H1 (cell line): ENCODE data around the gene GP9. TPM values are rescaled to one million over a fixed set of nuclear protein-coding genes. Genes with fewer than 3 reads are reported as not detected.

Experiments used
- CTCF ChIA-PET: fragments of 300-600 bp; sonication (Branson Sonifier 250); formaldehyde crosslinking; loops from one replicate; lab custom pipeline; 2021; ENCODE audit not compliant: partially characterized antibody; lab: Charles Lee
- POLR2A ChIA-PET: fragments of 300-600 bp; sonication (Branson Sonifier 250); formaldehyde crosslinking; loops from one replicate; lab custom pipeline; 2021; ENCODE audit warnings: inconsistent platforms; ENCODE audit not compliant: partially characterized antibody; lab: Charles Lee
- DNase-seq, 2 experiments: peaks; one replicate each; pipeline versions ENCODE4 v3.0.0 to v3.0.0-alpha.2; 2010 to 2022; ENCODE audit warnings: low spot score in 2 of 2, low read depth in 1 of 2, mixed read lengths in 1 of 2
- FAIRE-seq: peaks from 2 replicates; lab custom pipeline; 2011; peaks lifted over from hg19 to GRCh38; lab: Jason Lieb, UNC
- H2AFZ ChIP-seq: 2 replicates; pipeline ENCODE4 v1.8.1; 2012; ENCODE audit warnings: low read length, inconsistent platforms
- H2AK5ac ChIP-seq: 2 replicates; pipeline ENCODE4 v1.6.1; 2013; ENCODE audit warnings: low read depth, low read length
- H2BK120ac ChIP-seq: replicated peaks from 2 replicates; pipeline ENCODE3; 2013; ENCODE audit warnings: low read depth, low read length, inconsistent platforms
- H2BK12ac ChIP-seq: 2 replicates; pipeline ENCODE4 v1.6.1; 2013; ENCODE audit warnings: low read depth, low read length
- H2BK15ac ChIP-seq: 2 replicates; pipeline ENCODE4 v1.6.1; 2013; ENCODE audit warnings: low read length
- H2BK20ac ChIP-seq: 2 replicates; pipeline ENCODE4 v1.6.1; 2013; ENCODE audit warnings: low read length
- H2BK5ac ChIP-seq: 2 replicates; pipeline ENCODE4 v1.6.1; 2013; ENCODE audit warnings: low read depth, low read length
- H3K14ac ChIP-seq: 2 replicates; pipeline ENCODE4 v1.6.1; 2013; ENCODE audit warnings: inconsistent platforms; ENCODE audit not compliant: insufficient read length
- H3K18ac ChIP-seq: 2 replicates; pipeline ENCODE4 v1.6.1; 2013; ENCODE audit warnings: low read length; ENCODE audit errors: extremely low read depth
- H3K23ac ChIP-seq: 2 replicates; pipeline ENCODE4 v1.6.1; 2013; ENCODE audit warnings: inconsistent platforms; ENCODE audit not compliant: insufficient read length
- H3K23me2 ChIP-seq: 2 replicates; pipeline ENCODE4 v1.6.1; 2013; ENCODE audit warnings: low read depth, low read length
- H3K27ac ChIP-seq: 2 replicates; pipeline ENCODE4 v1.6.1; 2011; ENCODE audit warnings: low read depth, low read length, inconsistent platforms
- H3K27me3 ChIP-seq, 4 experiments: replicated peaks in 1 of 4; 1 replicate in 1 of 4; 2 replicates in 3 of 4; pipeline versions ENCODE4 v1.6.1 to v1.8.1; 2011 to 2013; ENCODE audit warnings: low read length in 3 of 4, mild to moderate bottlenecking in 3 of 4, inconsistent platforms in 2 of 4, mixed read lengths in 2 of 4, moderate library complexity in 1 of 4; ENCODE audit not compliant: control insufficient read depth in 3 of 4, insufficient read depth in 3 of 4; ENCODE audit errors: extremely low read depth in 1 of 4
- H3K36me3 ChIP-seq, 4 experiments: 2 replicates each; pipeline versions ENCODE4 v1.6.1 to v1.8.1; 2011 to 2013; ENCODE audit warnings: mild to moderate bottlenecking in 4 of 4, low read length in 3 of 4, moderate library complexity in 2 of 4, control low read depth in 1 of 4, inconsistent platforms in 1 of 4; ENCODE audit not compliant: insufficient read depth in 4 of 4, control insufficient read depth in 2 of 4
- H3K4ac ChIP-seq: replicated peaks from 2 replicates; pipeline ENCODE3; 2013; ENCODE audit warnings: low read length, low read depth, mixed read lengths, inconsistent platforms; ENCODE audit not compliant: insufficient read length
- H3K4me1 ChIP-seq, 4 experiments: replicated peaks in 1 of 4; 1 replicate in 1 of 4; 2 replicates in 3 of 4; pipeline versions ENCODE4 v1.6.1 to v1.8.1; 2011 to 2013; ENCODE audit warnings: low read length in 3 of 4, inconsistent platforms in 2 of 4, mixed read lengths in 1 of 4; ENCODE audit not compliant: insufficient read depth in 4 of 4, control insufficient read depth in 3 of 4
- H3K4me2 ChIP-seq, 2 experiments: 2 replicates each; pipeline versions ENCODE4 v1.6.1 to v1.8.1; 2011 to 2013; ENCODE audit warnings: low read depth in 2 of 2, low read length in 2 of 2, control low read depth in 1 of 2, inconsistent platforms in 1 of 2, mild to moderate bottlenecking in 1 of 2; ENCODE audit not compliant: insufficient read depth in 1 of 2
- H3K4me3 ChIP-seq, 4 experiments: fragments of 200-600, 300-600 bp in 1 of 4; sonication (generic), shearing (Covaris generic), sonication (Bioruptor Twin) in 1 of 4; 2 replicates each; pipeline versions ENCODE4 v1.5.1 to v1.8.1; 2011 to 2016; ENCODE audit warnings: low read length in 4 of 4, low read depth in 3 of 4, control low read depth in 2 of 4, inconsistent platforms in 2 of 4, mild to moderate bottlenecking in 2 of 4, mixed read lengths in 1 of 4, moderate library complexity in 1 of 4; ENCODE audit not compliant: insufficient read depth in 2 of 4; ENCODE audit errors: extremely low read depth in 1 of 4
- H3K56ac ChIP-seq: replicated peaks from 2 replicates; pipeline ENCODE3; 2013; ENCODE audit warnings: low read depth, mild to moderate bottlenecking, mixed read lengths, low read length, inconsistent platforms; ENCODE audit not compliant: insufficient read length
- H3K79me1 ChIP-seq: 2 replicates; pipeline ENCODE4 v1.6.1; 2013; ENCODE audit warnings: low read depth, low read length, control low read depth
- H3K79me2 ChIP-seq, 2 experiments: 2 replicates each; pipeline versions ENCODE4 v1.6.1 to v1.8.1; 2012 to 2013; ENCODE audit warnings: low read length in 2 of 2, mild to moderate bottlenecking in 2 of 2, inconsistent platforms in 1 of 2; ENCODE audit not compliant: insufficient read depth in 2 of 2, control insufficient read depth in 1 of 2
- H3K9ac ChIP-seq, 4 experiments: replicated peaks in 1 of 4; 1 replicate in 1 of 4; 2 replicates in 3 of 4; pipeline versions ENCODE4 v1.6.1 to v1.8.1; 2011 to 2013; ENCODE audit warnings: low read depth in 3 of 4, low read length in 3 of 4, control low read depth in 2 of 4, mild to moderate bottlenecking in 2 of 4, moderate library complexity in 2 of 4, inconsistent platforms in 1 of 4; ENCODE audit errors: extremely low read depth in 1 of 4
- H3K9me3 ChIP-seq, 2 experiments: 2 replicates each; pipeline versions ENCODE4 v1.6.1 to v1.8.1; 2012 to 2013; ENCODE audit warnings: mild to moderate bottlenecking in 2 of 2, moderate library complexity in 2 of 2, control low read depth in 1 of 2, inconsistent platforms in 1 of 2, low read depth in 1 of 2, low read length in 1 of 2, mixed read lengths in 1 of 2; ENCODE audit not compliant: insufficient read depth in 2 of 2
- H4K20me1 ChIP-seq, 2 experiments: replicated peaks in 1 of 2; 2 replicates each; pipeline versions ENCODE3 to v1.8.1; 2011 to 2013; ENCODE audit warnings: inconsistent platforms in 2 of 2, low read length in 2 of 2, mild to moderate bottlenecking in 1 of 2; ENCODE audit not compliant: insufficient read depth in 2 of 2, control insufficient read depth in 1 of 2
- H4K5ac ChIP-seq: 2 replicates; pipeline ENCODE4 v1.6.1; 2013; ENCODE audit warnings: low read length, low read depth, mixed read lengths, inconsistent platforms; ENCODE audit not compliant: insufficient read length
- H4K8ac ChIP-seq: 2 replicates; pipeline ENCODE4 v1.8.0; 2013; ENCODE audit warnings: mild to moderate bottlenecking, moderate library complexity, low read length, inconsistent platforms; ENCODE audit not compliant: insufficient read depth; ENCODE audit errors: extremely low read depth
- H4K91ac ChIP-seq: replicated peaks from 2 replicates; pipeline ENCODE3; 2013; ENCODE audit warnings: low read length, mixed read lengths, inconsistent platforms; ENCODE audit not compliant: insufficient read length
- BACH1 ChIP-seq: IDR thresholded peaks from 2 replicates; pipeline ENCODE4 v1.6.1; 2012; ENCODE audit warnings: low read length, improper control_type of control experiment
- CBX5 ChIP-seq: fragments of 300-800, 300-1000 bp; sonication (generic); IDR thresholded peaks from 2 replicates; pipeline ENCODE4 v1.7.1; 2016; ENCODE audit warnings: antibody characterized with exemption, low read length, low read depth
- CREB1 ChIP-seq: IDR thresholded peaks from 2 replicates; pipeline ENCODE4 v1.6.1; 2012; ENCODE audit warnings: inconsistent platforms
- E2F6 ChIP-seq: IDR thresholded peaks from 2 replicates; pipeline ENCODE4 v1.6.1; 2012; ENCODE audit warnings: inconsistent platforms
- KDM5A ChIP-seq: fragments of 200-600 bp; IDR thresholded peaks from 2 replicates; pipeline ENCODE4 v1.7.1; 2012; ENCODE audit warnings: mild to moderate bottlenecking, low read length, inconsistent platforms, mixed read lengths
- POLR2A ChIP-seq, 2 experiments: IDR thresholded peaks; 1 replicate in 1 of 2; 2 replicates in 1 of 2; pipeline ENCODE4 v1.6.1; 2011; ENCODE audit warnings: low read depth in 2 of 2, low read length in 2 of 2, mild to moderate bottlenecking in 2 of 2; ENCODE audit errors: control extremely low read depth in 1 of 2
- POU5F1 ChIP-seq: IDR thresholded peaks from 2 replicates; pipeline ENCODE4 v1.6.1; 2011; ENCODE audit warnings: low read depth, mild to moderate bottlenecking, low read length, moderate library complexity
- RFX5 ChIP-seq: IDR thresholded peaks from 2 replicates; pipeline ENCODE4 v1.6.1; 2011; ENCODE audit warnings: low read depth, low read length, improper control_type of control experiment, borderline replicate concordance
- SIRT6 ChIP-seq: IDR thresholded peaks from one replicate; pipeline ENCODE4 v1.7.1; 2012; ENCODE audit warnings: low read length, inconsistent platforms
- SRF ChIP-seq: IDR thresholded peaks from 2 replicates; pipeline ENCODE4 v1.6.1; 2011; ENCODE audit warnings: mild to moderate bottlenecking, low read depth, low read length, moderate library complexity
- TBP ChIP-seq: IDR thresholded peaks from 2 replicates; pipeline ENCODE4 v1.6.1; 2011; ENCODE audit warnings: low read depth, low read length, improper control_type of control experiment
- TCF12 ChIP-seq: IDR thresholded peaks from 2 replicates; pipeline ENCODE4 v1.6.1; 2011; ENCODE audit warnings: low read depth, mild to moderate bottlenecking, low read length
- YY1 ChIP-seq: IDR thresholded peaks from 2 replicates; pipeline ENCODE4 v1.6.1; 2011; ENCODE audit warnings: low read depth, mild to moderate bottlenecking, low read length
- WGBS, 2 experiments: shearing (Covaris generic) in 1 of 2; methylation state at CpG; one replicate each; pipeline versions ENCODE4 v1.1.6 to v1.1.7; 2013 to 2015; ENCODE audit warnings: low lambda C conversion rate in 2 of 2, mixed read lengths in 2 of 2, inconsistent platforms in 1 of 2, low coverage in 1 of 2, missing lambda C conversion rate in 1 of 2; ENCODE audit not compliant: insufficient replicate concordance in 2 of 2, insufficient coverage in 1 of 2, insufficient read length in 1 of 2; ENCODE audit errors: extremely low coverage in 1 of 2, missing lambda C conversion rate in 1 of 2; 5-methylcytosine and 5-hydroxymethylcytosine counted together
- polyA plus RNA-seq, 7 experiments: library from polyadenylated mRNA; depleted of rRNA in 3 of 7; stranded (reverse) in 5 of 7; unstranded in 2 of 7; fragments of >200 nt in 5 of 7; fragments of 200-250 nt in 2 of 7; gene quantifications; 1 replicate in 5 of 7; 2 replicates in 1 of 7; 4 replicates in 1 of 7; pipeline versions ENCODE4 v1.2.1 to v1.2.3, GENCODE V29; 2011 to 2013; ENCODE audit warnings: missing spikeins in 2 of 7, mixed read lengths in 2 of 7
- total RNA-seq: library from RNA; stranded (reverse); fragmentation: NEBNext Ultra II Directional; extraction: Animal tissue kit (Norgen Biotek cat#: 25700); gene quantifications from 2 replicates; pipeline ENCODE4 v1.2.1, GENCODE V29; 2021

GP9 gene
- total and polyA plus RNA-seq, 2 of the 8 experiments (the other 6 are each of a cell fraction or from before 2014, with no cell fraction given): not detected

GRCh38 chr3:129017484-129017899 is 43.1 kb upstream of the GP9 start:
- no peak overlapping the region for H3K4me3 ChIP-seq
- H2BK20ac ChIP-seq: no peak overlapping the region
- no peaks in the 10 kb centered on the region for H3K79me1 ChIP-seq
- no peak overlapping the region for H3K9ac ChIP-seq
- H3K9me3 ChIP-seq: no peaks in the 10 kb centered on the region
- no peak overlapping the region for H3K14ac ChIP-seq
- no peak overlapping the region for H3K23ac ChIP-seq
- H4K8ac ChIP-seq: no peak overlapping the region
- CTCF ChIA-PET: interaction anchor here (0.9 to 3.5 kb wide), 8 partner anchors 9 to 227 kb away, joined by 3 to 25 read pairs (median 4); partner anchors contain the start of gene EFCC1
- no peak overlapping the region for H3K4me2 ChIP-seq
- H2BK12ac ChIP-seq: no peak overlapping the region
- H3K4ac ChIP-seq: no peak overlapping the region
- no peak overlapping the region for H2AFZ ChIP-seq
- no peak overlapping the region for H3K27ac ChIP-seq
- 88% methylated on average over 6 of the region's 7 CpGs; no CpG with 5 or more reads in 1 of the 2 experiments for WGBS, 2 experiments
- H4K20me1 ChIP-seq: no peaks in the 10 kb centered on the region
- no peak overlapping the region for H2BK5ac ChIP-seq
- H3K56ac ChIP-seq: no peak overlapping the region
- no peak overlapping the region for H3K18ac ChIP-seq
- peaks cover 0 to 4% (median 0%) of the 10 kb centered on the region in 4 experiments; a peak in 1 of 7 replicates for H3K27me3 ChIP-seq
- TF ChIP-seq SRF: no peak
- no peak for TF ChIP-seq YY1
- no peak for TF ChIP-seq RFX5
- TF ChIP-seq TBP: no peak
- TF ChIP-seq POLR2A (IDR thresholded peaks at IDR 0.05; ENCODE audit: control extremely low read depth in 1 of 2, low read depth in 2 of 2, low read length in 2 of 2): no peak
- no peak for TF ChIP-seq KDM5A
- TF ChIP-seq CBX5: no peak
- no peak for TF ChIP-seq BACH1
- no peak for TF ChIP-seq TCF12
- no peak for TF ChIP-seq POU5F1
- no peak for TF ChIP-seq CREB1
- no peak for TF ChIP-seq E2F6
- TF ChIP-seq SIRT6: no peak
- H3K79me2 ChIP-seq: no peaks in the 10 kb centered on the region
- H3K4me1 ChIP-seq: peaks cover 0 to 7% (median 1%) of the 10 kb centered on the region in 4 experiments; a peak in 2 of 7 replicates
- no peaks in the 10 kb centered on the region for H3K36me3 ChIP-seq
- H3K23me2 ChIP-seq: no peaks in the 10 kb centered on the region
- no peak overlapping the region for H2BK120ac ChIP-seq
- no peak for DNase-seq
- H2AK5ac ChIP-seq: no peak overlapping the region
- no peak overlapping the region for H4K91ac ChIP-seq
- FAIRE-seq: no peak
- POLR2A ChIA-PET: interaction anchor here (1.0 kb wide), 1 partner anchor 8 kb away, joined by 4 read pairs; no protein-coding TSS in a partner anchor
- H2BK15ac ChIP-seq: no peak overlapping the region
- H4K5ac ChIP-seq: no peak overlapping the region
